Limb (tissue), 2 donors: ENCODE results near the gene MFSD11.
"Not testable (repeated sequence)": the region's sequence is repeated elsewhere in the genome, so short reads cannot be mapped to it uniquely, and the experiment has no call there.

Experiments
- DNase-seq, 2 donors: peaks; one replicate each; pipeline ENCODE4 v3.0.0-alpha.2; 2016; ENCODE audit errors: extremely low spot score in 2 of 2

MFSD11 gene

GRCh38 chr17:76707985-76708807, 29.7 kb upstream of the MFSD11 start:
- DNase-seq, result peak; percentile 62 to 63

- peak in 1 of 2 donors; percentile 74 for DNase-seq
Observed at GRCh38 chr17:76709077-76709950, 28.6 kb upstream of the MFSD11 start.

GRCh38 chr17:76709951-76710862, 27.7 kb upstream of the MFSD11 start:
- peak in 1 of 2 donors; percentile 64 for DNase-seq

- DNase-seq, result peak in 1 of 2 donors; percentile 88
Observed at GRCh38 chr17:76710863-76711611, 26.9 kb upstream of the MFSD11 start, which contains the start of gene MXRA7. TSS of gene MXRA7 (minus strand) at chr17:76710965. CDS start at chr17:76710946, 19 bp downstream.

- not testable (repeated sequence) for DNase-seq
Observed at GRCh38 chr17:76712321-76712720, 25.6 kb upstream of the MFSD11 start.

GRCh38 chr17:76713765-76714164, 24.2 kb upstream of the MFSD11 start:
- DNase-seq, result no peak

GRCh38 chr17:76714336-76714735, 23.6 kb upstream of the MFSD11 start:
- DNase-seq, result no peak

GRCh38 chr17:76714822-76715495, 23.0 kb upstream of the MFSD11 start:
- DNase-seq, result peak in 1 of 2 donors; percentile 83

GRCh38 chr17:76715496-76715830, 22.5 kb upstream of the MFSD11 start:
- no peak for DNase-seq

- DNase-seq, result no peak
Observed at GRCh38 chr17:76716146-76716838, 21.6 kb upstream of the MFSD11 start.

GRCh38 chr17:76716839-76717215, 21.1 kb upstream of the MFSD11 start:
- DNase-seq, result no peak

GRCh38 chr17:76718516-76718915, 19.4 kb upstream of the MFSD11 start:
- no peak for DNase-seq

- no peak for DNase-seq
Observed at GRCh38 chr17:76720211-76720610, 17.7 kb upstream of the MFSD11 start.

- no peak for DNase-seq
Observed at GRCh38 chr17:76720941-76721340, 17.0 kb upstream of the MFSD11 start.

- no peak for DNase-seq
Observed at GRCh38 chr17:76721463-76721862, 16.5 kb upstream of the MFSD11 start.

- no peak for DNase-seq
Observed at GRCh38 chr17:76722279-76722678, 15.6 kb upstream of the MFSD11 start.

- not testable (repeated sequence) for DNase-seq
Observed at GRCh38 chr17:76722977-76723376, 14.9 kb upstream of the MFSD11 start.

GRCh38 chr17:76723812-76724211, 14.1 kb upstream of the MFSD11 start:
- no peak for DNase-seq

- DNase-seq, result peak in 1 of 2 donors; percentile 65
Observed at GRCh38 chr17:76725580-76726230, 12.2 kb upstream of the MFSD11 start.
